SK-N-SH treated with all-trans-retinoic acid at 6 μM for 48 hours (cell line): Measurements from ENCODE around the gene KLHL26.

Experiments used
- CREB5 ChIP-seq: fragments of 250-450 bp; sonication (Bioruptor Pico); IDR thresholded peaks from 2 replicates; pipeline ENCODE4 v1.5.1; 2020; ENCODE audit warnings: low read depth, mild to moderate bottlenecking, moderate library complexity
- ESRRG ChIP-seq: fragments of 250-450 bp; sonication (Bioruptor Pico); IDR thresholded peaks from 2 replicates; pipeline ENCODE4 v1.6.1; 2021; ENCODE audit warnings: mild to moderate bottlenecking
- OSR1 ChIP-seq: fragments of 250-450 bp; sonication (Bioruptor Pico); IDR thresholded peaks from 2 replicates; pipeline ENCODE4 v1.8.0; 2022; ENCODE audit warnings: moderate library complexity, mild to moderate bottlenecking, inconsistent platforms
- PATZ1 ChIP-seq: fragments of 250-450 bp; sonication (Bioruptor Pico); IDR thresholded peaks from 2 replicates; pipeline ENCODE4 v1.8.0; 2020; ENCODE audit warnings: mild to moderate bottlenecking, moderate library complexity, borderline replicate concordance
- POU6F1 ChIP-seq: fragments of 250-450 bp; sonication (Bioruptor Pico); IDR thresholded peaks from 2 replicates; pipeline ENCODE4 v1.8.0; 2021; ENCODE audit warnings: low read depth, mild to moderate bottlenecking, moderate library complexity, borderline replicate concordance
- RARB ChIP-seq: fragments of 250-450 bp; sonication (Bioruptor Pico); IDR thresholded peaks from 2 replicates; pipeline ENCODE4 v1.8.0; 2021; ENCODE audit warnings: mild to moderate bottlenecking, moderate library complexity
- TOX ChIP-seq: fragments of 250-450 bp; sonication (Bioruptor Pico); IDR thresholded peaks from 2 replicates; pipeline ENCODE4 v1.8.0; 2021; ENCODE audit warnings: mild to moderate bottlenecking, moderate library complexity, borderline replicate concordance
- TSHZ2 ChIP-seq: fragments of 250-450 bp; sonication (Bioruptor Pico); IDR thresholded peaks from 2 replicates; pipeline ENCODE4 v1.5.0; 2020; ENCODE audit warnings: mild to moderate bottlenecking, moderate library complexity
- ZC3H10 ChIP-seq: fragments of 250-450 bp; sonication (Bioruptor Pico); IDR thresholded peaks from 2 replicates; pipeline ENCODE4 v1.5.1; 2021; ENCODE audit warnings: mild to moderate bottlenecking, moderate library complexity
- ZNF70 ChIP-seq: fragments of 450-650 bp; formaldehyde crosslinking; IDR thresholded peaks from 2 replicates; pipeline ENCODE4 v1.5.0; 2020; ENCODE audit warnings: mild to moderate bottlenecking, moderate library complexity

- TF ChIP-seq POU6F1 (CRISPR knock-in tag) (no peak), TOX (CRISPR knock-in tag) (no peak), CREB5 (CRISPR knock-in tag) (no peak), PATZ1 (CRISPR knock-in tag) (no peak), ESRRG (CRISPR knock-in tag) (no peak), ZNF70 (CRISPR knock-in tag) (no peak), TSHZ2 (CRISPR knock-in tag) (no peak), ZC3H10 (CRISPR knock-in tag) (no peak), OSR1 (CRISPR knock-in tag) (no peak), RARB (CRISPR knock-in tag) (no peak)
Observed at GRCh38 chr19:18658366-18658855, 21.6 kb downstream of the KLHL26 start.
